Right hindlimb (tissue), 1 donor: Measurements from ENCODE around the gene MTFR1L.
A peak's percentile ranks its signal among the peaks of the same experiment; 100 is the strongest.

Source experiments
- DNase-seq: peaks from one replicate; pipeline ENCODE4 v3.0.0-alpha.2; 2018

MTFR1L gene

GRCh38 chr1:25819491-25820246, at the start of gene MTFR1L:
Gene MTFR1L (plus strand): TSS chr1:25819954. CDS start chr1:25823105, 3,151 bp downstream.
- peak; percentile 92 for DNase-seq

- no peak for DNase-seq
These were observed 49.1 kb upstream of the MTFR1L start for GRCh38 chr1:25770541-25771220.

- DNase-seq = peak; percentile 52
These were observed 48.3 kb upstream of the MTFR1L start for GRCh38 chr1:25771221-25772114.

- no peak for DNase-seq
These were observed 47.6 kb upstream of the MTFR1L start for GRCh38 chr1:25772164-25772563.

- DNase-seq = no peak
These were observed 47.0 kb upstream of the MTFR1L start for GRCh38 chr1:25772692-25773245.

- DNase-seq = no peak
These were observed 46.2 kb upstream of the MTFR1L start for GRCh38 chr1:25773441-25774125.

GRCh38 chr1:25774206-25774803, 45.4 kb upstream of the MTFR1L start:
- no peak for DNase-seq

GRCh38 chr1:25774921-25775771, 44.6 kb upstream of the MTFR1L start:
- no peak for DNase-seq

GRCh38 chr1:25779388-25779787, 40.4 kb upstream of the MTFR1L start:
- DNase-seq = no peak

GRCh38 chr1:25779894-25780293, 39.9 kb upstream of the MTFR1L start:
- DNase-seq = no peak

GRCh38 chr1:25780318-25781129, 39.2 kb upstream of the MTFR1L start:
- DNase-seq = peak; percentile 63

- DNase-seq = no peak
These were observed 38.7 kb upstream of the MTFR1L start for GRCh38 chr1:25781130-25781433.

GRCh38 chr1:25782608-25783201, 37.0 kb upstream of the MTFR1L start:
- DNase-seq = no peak

GRCh38 chr1:25784575-25785051, 35.1 kb upstream of the MTFR1L start:
- no peak for DNase-seq

GRCh38 chr1:25785333-25786067, 34.3 kb upstream of the MTFR1L start:
- DNase-seq = no peak

- DNase-seq = peak; percentile 49
These were observed 32.6 kb upstream of the MTFR1L start for GRCh38 chr1:25786887-25787759.

GRCh38 chr1:25787760-25788166, 32.0 kb upstream of the MTFR1L start:
- DNase-seq = no peak

GRCh38 chr1:25790472-25790871, 29.3 kb upstream of the MTFR1L start:
- DNase-seq = no peak
